Subcutaneous adipose tissue (tissue), 4 donors: ENCODE data around the gene SLC18A3. TPM values are rescaled to one million over a fixed set of nuclear protein-coding genes. Genes with fewer than 3 reads are reported as not detected.

Experiments
- CTCF ChIP-seq: fragments of 450-650 bp; IDR thresholded peaks from one replicate; pipeline ENCODE4 v1.5.1; 2016; ENCODE audit warnings: low read depth, mild to moderate bottlenecking, control low read depth, antibody characterized with exemption, moderate library complexity
- total RNA-seq, 4 donors: library from RNA; depleted of rRNA; stranded (reverse); fragments of >200 nt; gene quantifications; one replicate each; pipeline ENCODE4 v1.1.0, GENCODE V29; 2016

Gene SLC18A3
- total RNA-seq, 4 donors from 2014 or later = not detected

- TF ChIP-seq CTCF = no peak
Measured at GRCh38 chr10:49622426-49623425, 12.6 kb downstream of the SLC18A3 start.

- no peak for TF ChIP-seq CTCF
Measured at GRCh38 chr10:49624629-49625028, 14.5 kb downstream of the SLC18A3 start.

- TF ChIP-seq CTCF = no peak
Measured at GRCh38 chr10:49625411-49625810, 15.3 kb downstream of the SLC18A3 start.

- TF ChIP-seq CTCF = no peak
Measured at GRCh38 chr10:49627038-49627437, 16.9 kb downstream of the SLC18A3 start.

GRCh38 chr10:49627644-49628247 lies 17.6 kb downstream of the SLC18A3 start:
- TF ChIP-seq CTCF = no peak

GRCh38 chr10:49628599-49628998 lies 18.5 kb downstream of the SLC18A3 start:
- no peak for TF ChIP-seq CTCF

- no peak for TF ChIP-seq CTCF
Measured at GRCh38 chr10:49629431-49629881, 19.3 kb downstream of the SLC18A3 start.
